Measurements from ENCODE around the gene DEFB112.

The DEFB112 gene

DNA sequence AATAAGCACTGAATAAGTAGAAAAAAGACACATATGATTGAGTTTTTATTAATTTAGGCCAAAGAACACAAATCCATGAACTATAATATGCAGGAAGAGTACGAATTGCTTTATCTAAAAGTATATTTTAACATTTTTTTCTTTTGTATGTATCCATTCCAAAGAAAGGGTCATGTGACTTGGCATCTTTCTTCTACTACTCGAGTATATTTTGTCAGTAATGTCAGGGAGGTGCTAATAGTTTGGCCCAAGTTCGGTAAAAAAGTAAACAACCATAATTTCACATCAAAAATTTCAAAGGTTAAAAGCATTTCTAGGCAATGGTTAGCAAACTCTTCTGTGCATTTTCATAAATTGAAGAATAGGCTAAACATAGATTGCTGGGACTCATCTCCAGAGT lies 46.6 kb downstream of the DEFB112 start:
- TF ChIP-seq CTCF (IDR thresholded peaks at IDR 0.05; ENCODE audit: low read length) (no peak), EZH2 (IDR thresholded peaks at IDR 0.05; ENCODE audit: borderline replicate concordance, low read length) (no peak)
- H4K20me1 ChIP-seq (ENCODE audit: insufficient read depth, low read length), result no peaks in the 10 kb centered on the region
- H3K4me3 ChIP-seq (ENCODE audit: low read depth, low read length, poor library complexity, severe bottlenecking), result no peak overlapping the region
- no peak overlapping the region for H3K9ac ChIP-seq (ENCODE audit: low read length)
- H3K27me3 ChIP-seq (ENCODE audit: insufficient read depth, low read length), result no peaks in the 10 kb centered on the region
- H3K79me2 ChIP-seq (ENCODE audit: insufficient read depth, low read length), result no peaks in the 10 kb centered on the region
- no peaks in the 10 kb centered on the region for H3F3A ChIP-seq (ENCODE audit: insufficient read depth, low read length)
- H3K4me2 ChIP-seq (ENCODE audit: low read length), result no peak overlapping the region
- no peaks in the 10 kb centered on the region for H3K4me1 ChIP-seq (ENCODE audit: insufficient read depth, low read length, severe bottlenecking)
- H3K27ac ChIP-seq (ENCODE audit: low read depth, low read length, poor library complexity, severe bottlenecking), result no peak overlapping the region
- no peak overlapping the region for H2AFZ ChIP-seq (ENCODE audit: low read length)
- H3K36me3 ChIP-seq (ENCODE audit: insufficient read depth, low read length), result no peaks in the 10 kb centered on the region
- H3K9me3 ChIP-seq (ENCODE audit: low read length), result no peaks in the 10 kb centered on the region
- H3K9me2 ChIP-seq (ENCODE audit: low read depth, low read length), result no peaks in the 10 kb centered on the region

DNA sequence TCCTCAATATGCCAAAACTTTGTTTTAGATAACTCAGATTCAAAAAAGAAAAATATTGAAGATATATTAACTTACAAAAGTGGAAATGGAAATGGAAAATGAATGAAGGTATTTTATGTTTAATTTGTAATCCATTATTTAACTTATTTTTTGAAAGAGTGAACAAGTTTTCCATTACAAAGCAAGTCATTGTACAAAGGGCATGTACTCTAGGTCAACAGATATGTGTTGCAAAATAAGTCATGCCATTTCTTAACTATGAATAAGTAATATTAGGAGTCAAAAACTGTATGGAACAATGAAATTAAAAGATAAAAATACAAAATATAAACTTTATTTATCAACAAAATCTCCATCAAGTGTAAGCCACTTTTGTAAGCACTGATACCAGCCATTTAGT lies 54.5 kb downstream of the DEFB112 start:
- Histone ChIP-seq H3K79me2 (ENCODE audit: insufficient read depth, low read length) (no peaks in the 10 kb centered on the region), H3K4me3 (ENCODE audit: low read depth, low read length, poor library complexity, severe bottlenecking) (no peak overlapping the region), H3K4me1 (ENCODE audit: insufficient read depth, low read length, severe bottlenecking) (no peaks in the 10 kb centered on the region), H2AFZ (ENCODE audit: low read length) (no peak overlapping the region), H3K9me2 (ENCODE audit: low read depth, low read length) (no peaks in the 10 kb centered on the region), H3K27ac (ENCODE audit: low read depth, low read length, poor library complexity, severe bottlenecking) (no peak overlapping the region), H3K36me3 (ENCODE audit: insufficient read depth, low read length) (no peaks in the 10 kb centered on the region), H3K4me2 (ENCODE audit: low read length) (no peak overlapping the region), H3K9ac (ENCODE audit: low read length) (no peak overlapping the region), H3F3A (ENCODE audit: insufficient read depth, low read length) (no peaks in the 10 kb centered on the region), H4K20me1 (ENCODE audit: insufficient read depth, low read length) (no peaks in the 10 kb centered on the region), H3K27me3 (ENCODE audit: insufficient read depth, low read length) (no peaks in the 10 kb centered on the region), H3K9me3 (ENCODE audit: low read length) (no peaks in the 10 kb centered on the region)
- TF ChIP-seq CTCF (IDR thresholded peaks at IDR 0.05; ENCODE audit: low read length) (no peak), EZH2 (IDR thresholded peaks at IDR 0.05; ENCODE audit: borderline replicate concordance, low read length) (no peak)

Data from OCI-LY1 (cell line).